H9 (cell line): Measurements from ENCODE around the gene POLK. TPM values are rescaled to one million over a fixed set of nuclear protein-coding genes. Genes with fewer than 3 reads are reported as not detected.

ENCODE experiments used
- DNase-seq: peaks from one replicate; pipeline ENCODE4 v3.0.0-alpha.2; 2017
- H2AFZ ChIP-seq: one replicate; pipeline ENCODE4 v1.6.1; 2013; ENCODE audit warnings: mild to moderate bottlenecking, low read length, control low read depth, moderate library complexity
- H2AK5ac ChIP-seq: 2 replicates; pipeline ENCODE4 v1.6.1; 2013; ENCODE audit warnings: low read length, control low read depth, mixed read lengths; ENCODE audit not compliant: insufficient read length
- H2BK120ac ChIP-seq: one replicate; pipeline ENCODE4 v1.6.1; 2013; ENCODE audit warnings: low read depth, mild to moderate bottlenecking, low read length, control low read depth, inconsistent platforms; ENCODE audit not compliant: poor library complexity, severe bottlenecking
- H2BK12ac ChIP-seq: 2 replicates; pipeline ENCODE4 v1.6.1; 2013; ENCODE audit warnings: low read length, control low read depth, mixed read lengths, low read depth; ENCODE audit not compliant: insufficient read length
- H2BK15ac ChIP-seq: 2 replicates; pipeline ENCODE4 v1.6.1; 2013; ENCODE audit warnings: low read depth, low read length, control low read depth
- H2BK20ac ChIP-seq: one replicate; pipeline ENCODE4 v1.6.1; 2013; ENCODE audit warnings: low read depth, mild to moderate bottlenecking, low read length, control low read depth, inconsistent platforms; ENCODE audit not compliant: poor library complexity, severe bottlenecking
- H2BK5ac ChIP-seq: 2 replicates; pipeline ENCODE4 v1.6.1; 2013; ENCODE audit warnings: low read length, control low read depth, mixed read lengths; ENCODE audit not compliant: insufficient read length
- H3K14ac ChIP-seq: 2 replicates; pipeline ENCODE4 v1.6.1; 2013; ENCODE audit warnings: low read length, control low read depth; ENCODE audit not compliant: insufficient read depth
- H3K18ac ChIP-seq: 2 replicates; pipeline ENCODE4 v1.6.1; 2013; ENCODE audit warnings: low read depth, mild to moderate bottlenecking, mixed read lengths, low read length, control low read depth; ENCODE audit not compliant: insufficient read length
- H3K23ac ChIP-seq: 2 replicates; pipeline ENCODE4 v1.6.1; 2013; ENCODE audit warnings: low read length, control low read depth, mixed read lengths, low read depth; ENCODE audit not compliant: insufficient read length
- H3K23me2 ChIP-seq: 2 replicates; pipeline ENCODE4 v1.6.1; 2013; ENCODE audit warnings: low read depth, mild to moderate bottlenecking, mixed read lengths, low read length, control low read depth; ENCODE audit not compliant: insufficient read length, poor library complexity, severe bottlenecking
- H3K27ac ChIP-seq: 2 replicates; pipeline ENCODE4 v1.5.1; 2013; ENCODE audit warnings: low read length, control low read depth, mixed read lengths, low read depth; ENCODE audit not compliant: insufficient read length
- H3K27me3 ChIP-seq: 2 replicates; pipeline ENCODE4 v1.6.1; 2013; ENCODE audit warnings: low read length, control low read depth, inconsistent platforms; ENCODE audit not compliant: insufficient read depth
- H3K4ac ChIP-seq: 2 replicates; pipeline ENCODE4 v1.6.1; 2013; ENCODE audit warnings: low read depth, mild to moderate bottlenecking, control low read depth, inconsistent platforms, low read length, moderate library complexity
- H3K4me1 ChIP-seq: 2 replicates; pipeline ENCODE4 v1.6.1; 2013; ENCODE audit warnings: low read length, control low read depth, inconsistent platforms; ENCODE audit not compliant: insufficient read depth
- H3K4me2 ChIP-seq: 2 replicates; pipeline ENCODE4 v1.6.1; 2013; ENCODE audit warnings: low read length, control low read depth, mixed read lengths; ENCODE audit not compliant: insufficient read length, insufficient read depth
- H3K56ac ChIP-seq: 2 replicates; pipeline ENCODE4 v1.6.1; 2013; ENCODE audit warnings: low read depth, mild to moderate bottlenecking, mixed read lengths, low read length, control low read depth; ENCODE audit not compliant: insufficient read length
- H3K79me1 ChIP-seq: 2 replicates; pipeline ENCODE4 v1.6.1; 2013; ENCODE audit warnings: low read depth, mild to moderate bottlenecking, moderate library complexity, low read length, control low read depth, inconsistent platforms; ENCODE audit not compliant: insufficient read depth, poor library complexity, severe bottlenecking
- H3K79me2 ChIP-seq: 2 replicates; pipeline ENCODE4 v1.6.1; 2013; ENCODE audit warnings: low read length, control low read depth, inconsistent platforms; ENCODE audit not compliant: insufficient read depth
- H3K9ac ChIP-seq: 2 replicates; pipeline ENCODE4 v1.6.1; 2013; ENCODE audit warnings: low read length, control low read depth, mixed read lengths; ENCODE audit not compliant: insufficient read length; ENCODE audit errors: extremely low read depth
- H3K9me3 ChIP-seq: one replicate; pipeline ENCODE4 v1.6.1; 2013; ENCODE audit warnings: low read depth, low read length, inconsistent platforms; ENCODE audit not compliant: control insufficient read depth
- H3T11ph ChIP-seq: one replicate; pipeline ENCODE4 v1.6.1; 2013; ENCODE audit warnings: mild to moderate bottlenecking, low read length, control low read depth, inconsistent platforms
- H4K20me1 ChIP-seq: one replicate; pipeline ENCODE4 v1.6.1; 2013; ENCODE audit not compliant: control insufficient read depth, insufficient read length, insufficient read depth
- H4K5ac ChIP-seq: 2 replicates; pipeline ENCODE4 v1.6.1; 2013; ENCODE audit warnings: low read depth, mild to moderate bottlenecking, mixed read lengths, low read length, control low read depth; ENCODE audit not compliant: insufficient read length
- H4K8ac ChIP-seq: replicated peaks from 2 replicates; pipeline ENCODE4 v1.6.1; 2013; ENCODE audit warnings: low read length, control low read depth, mixed read lengths, low read depth; ENCODE audit not compliant: insufficient read length
- H4K91ac ChIP-seq: 2 replicates; pipeline ENCODE4 v1.6.1; 2013; ENCODE audit warnings: low read depth, mild to moderate bottlenecking, moderate library complexity, mixed read lengths, low read length, control low read depth; ENCODE audit not compliant: insufficient read length
- H3K27ac Mint-ChIP-seq, 3 experiments: 2 replicates in 2 of 3; 3 replicates in 1 of 3; pipeline ENCODE4 v1.8.0; 2020 to 2021; ENCODE audit warnings: mixed read lengths in 3 of 3, mild to moderate bottlenecking in 1 of 3, moderate library complexity in 1 of 3
- H3K27me3 Mint-ChIP-seq: 2 replicates; pipeline ENCODE4 v1.8.0; 2021; ENCODE audit warnings: low read depth, mild to moderate bottlenecking, moderate library complexity, mixed read lengths
- H3K36me3 Mint-ChIP-seq, 3 experiments: 2 replicates in 2 of 3; 3 replicates in 1 of 3; pipeline ENCODE4 v1.8.0; 2020 to 2021; ENCODE audit warnings: low read depth in 3 of 3, mixed read lengths in 3 of 3; ENCODE audit not compliant: insufficient read depth in 1 of 3
- H3K4me1 Mint-ChIP-seq, 2 experiments: 2 replicates each; pipeline ENCODE4 v1.8.0; 2020; ENCODE audit warnings: mixed read lengths in 2 of 2
- H3K4me3 Mint-ChIP-seq, 2 experiments: 2 replicates in 1 of 2; 3 replicates in 1 of 2; pipeline ENCODE4 v1.8.0; 2020 to 2021; ENCODE audit warnings: mild to moderate bottlenecking in 2 of 2, mixed read lengths in 2 of 2, moderate library complexity in 1 of 2
- H3K9me3 Mint-ChIP-seq, 2 experiments: 2 replicates in 1 of 2; 3 replicates in 1 of 2; pipeline ENCODE4 v1.8.0; 2020; ENCODE audit warnings: mild to moderate bottlenecking in 2 of 2, mixed read lengths in 2 of 2, moderate library complexity in 1 of 2
- CTCF ChIP-seq: fragments of 200-600 bp; sonication (generic); conservative IDR thresholded peaks from 3 replicates; pipeline ENCODE4 v1.8.0; 2021; ENCODE audit warnings: antibody characterized with exemption, mild to moderate bottlenecking
- WGBS: extraction: QIAGEN DNeasy Blood & Tissue Kit; methylation state at CpG from one replicate; pipeline ENCODE4 v1.1.7; 2013; ENCODE audit warnings: missing lambda C conversion rate, low lambda C conversion rate, mixed read lengths; ENCODE audit not compliant: insufficient read length; ENCODE audit errors: extremely low coverage; 5-methylcytosine and 5-hydroxymethylcytosine counted together
- total RNA-seq: library from RNA; stranded (reverse); gene quantifications from 2 replicates; pipeline ENCODE4 v1.2.1, GENCODE V29; 2021

Gene POLK
- total RNA-seq, 1 experiment from 2014 or later, result 7.6 TPM

GRCh38 chr5:75553358-75553757 is 41.7 kb downstream of the POLK start:
- no peak overlapping the region for H2BK5ac ChIP-seq
- no peaks in the 10 kb centered on the region for H3K9me3 ChIP-seq
- H2AK5ac ChIP-seq, result no peak overlapping the region
- no peak overlapping the region for H4K8ac ChIP-seq
- no peak overlapping the region for H3K23ac ChIP-seq
- H4K5ac ChIP-seq, result no peak overlapping the region
- no peaks in the 10 kb centered on the region for H3K23me2 ChIP-seq
- Mint-ChIP-seq H3K4me3 (no peak overlapping the region), H3K36me3 (peaks cover 0 to 3% (median 0%) of the 10 kb centered on the region in 3 experiments; a peak in 1 of 7 replicates), H3K4me1 (no peaks in the 10 kb centered on the region), H3K27ac (no peak overlapping the region), H3K27me3 (no peaks in the 10 kb centered on the region), H3K9me3 (no peaks in the 10 kb centered on the region)
- H3K27me3 ChIP-seq, result no peaks in the 10 kb centered on the region
- H3K79me2 ChIP-seq, result no peaks in the 10 kb centered on the region
- no peak overlapping the region for H4K91ac ChIP-seq
- no peak overlapping the region for H2BK12ac ChIP-seq
- no peaks in the 10 kb centered on the region for H3K79me1 ChIP-seq
- H3K14ac ChIP-seq, result no peak overlapping the region
- DNase-seq, result no peak
- no peak overlapping the region for H3T11ph ChIP-seq
- H4K20me1 ChIP-seq, result no peaks in the 10 kb centered on the region
- H3K56ac ChIP-seq, result no peak overlapping the region
- H2BK120ac ChIP-seq, result no peak overlapping the region
- no peak overlapping the region for H2BK20ac ChIP-seq
- no CpG with 5 or more reads among the region's 1 CpG for WGBS
- no peak overlapping the region for H3K27ac ChIP-seq
- no peak overlapping the region for H3K4ac ChIP-seq
- no peak for TF ChIP-seq CTCF
- no peak overlapping the region for H2BK15ac ChIP-seq
- no peak overlapping the region for H3K4me2 ChIP-seq
- no peak overlapping the region for H2AFZ ChIP-seq
- no peak overlapping the region for H3K18ac ChIP-seq
- H3K4me1 ChIP-seq, result no peaks in the 10 kb centered on the region
- no peak overlapping the region for H3K9ac ChIP-seq
